ENCODE data around the gene ASB4.
A peak's percentile ranks its signal among the peaks of the same experiment; 100 is the strongest.

The ASB4 gene

DNA sequence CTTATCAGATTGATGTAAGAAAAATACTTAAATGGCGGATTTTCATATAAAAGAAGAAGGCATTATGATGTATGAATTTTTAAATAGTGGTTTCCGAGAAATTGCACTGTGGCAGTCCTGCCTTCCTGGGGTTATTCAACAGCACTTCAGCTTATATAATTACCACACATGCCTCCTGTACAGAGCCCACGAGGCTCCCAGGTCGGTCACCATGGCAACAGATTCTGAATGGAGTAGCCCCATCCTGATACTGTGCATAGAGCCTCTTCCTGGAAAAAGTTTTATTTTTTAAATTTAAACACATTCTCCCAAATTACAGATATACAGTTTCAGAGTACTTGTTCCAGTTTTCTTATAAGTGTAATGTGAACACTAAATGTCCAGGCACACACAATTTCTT, 15.9 kb upstream of the ASB4 start:
- Histone ChIP-seq H3K9me2 (replicated peaks; ENCODE audit: insufficient read depth, low read length) (no peaks in the 10 kb centered on the region), H4K20me1 (ENCODE audit: insufficient read depth, low read length) (no peaks in the 10 kb centered on the region), H3K36me3 (replicated peaks; ENCODE audit: insufficient read depth, low read length) (no peaks in the 10 kb centered on the region), H3K4me1 (ENCODE audit: low read length) (peaks cover 18% of the 10 kb centered on the region), H3K4me2 (ENCODE audit: low read depth, low read length) (peak overlapping the region; percentile 57; the same call in 1 of the 2 replicates), H3K9ac (ENCODE audit: low read length) (no peak overlapping the region), H3K4me3 (ENCODE audit: low read length) (no peak overlapping the region), H3F3A (ENCODE audit: insufficient read depth, low read length) (peaks cover 4% of the 10 kb centered on the region), H2AFZ (ENCODE audit: low read length) (no peak overlapping the region), H3K9me3 (replicated peaks; ENCODE audit: insufficient read depth, low read length) (no peaks in the 10 kb centered on the region), H3K27me3 (replicated peaks; ENCODE audit: insufficient read depth, low read length) (no peaks in the 10 kb centered on the region), H3K79me2 (ENCODE audit: low read length) (no peaks in the 10 kb centered on the region), H3K27ac (ENCODE audit: low read length) (peak overlapping the region; percentile 39; the same call in 1 of the 2 replicates)
- DNase-seq: no peak
- TF ChIP-seq EZH2 (optimal IDR thresholded peaks at IDR 0.05; ENCODE audit: low read depth, low read length): no peak

GRCh38 chr7:95470452-95470851, 15.3 kb upstream of the ASB4 start:
- peak overlapping the region; percentile 6; the same call in 1 of the 2 replicates for H3K9ac ChIP-seq (ENCODE audit: low read length)
- H4K20me1 ChIP-seq (ENCODE audit: insufficient read depth, low read length): no peaks in the 10 kb centered on the region
- peak overlapping the region; percentile 47; the same call in 1 of the 2 replicates for H2AFZ ChIP-seq (ENCODE audit: low read length)
- peaks cover 4% of the 10 kb centered on the region for H3F3A ChIP-seq (ENCODE audit: insufficient read depth, low read length)
- TF ChIP-seq EZH2 (optimal IDR thresholded peaks at IDR 0.05; ENCODE audit: low read depth, low read length) (no peak), EZH2phosphoT487 (IDR thresholded peaks at IDR 0.05; ENCODE audit: low read length) (no peak)
- TF ChIP-seq, protein P1, sequence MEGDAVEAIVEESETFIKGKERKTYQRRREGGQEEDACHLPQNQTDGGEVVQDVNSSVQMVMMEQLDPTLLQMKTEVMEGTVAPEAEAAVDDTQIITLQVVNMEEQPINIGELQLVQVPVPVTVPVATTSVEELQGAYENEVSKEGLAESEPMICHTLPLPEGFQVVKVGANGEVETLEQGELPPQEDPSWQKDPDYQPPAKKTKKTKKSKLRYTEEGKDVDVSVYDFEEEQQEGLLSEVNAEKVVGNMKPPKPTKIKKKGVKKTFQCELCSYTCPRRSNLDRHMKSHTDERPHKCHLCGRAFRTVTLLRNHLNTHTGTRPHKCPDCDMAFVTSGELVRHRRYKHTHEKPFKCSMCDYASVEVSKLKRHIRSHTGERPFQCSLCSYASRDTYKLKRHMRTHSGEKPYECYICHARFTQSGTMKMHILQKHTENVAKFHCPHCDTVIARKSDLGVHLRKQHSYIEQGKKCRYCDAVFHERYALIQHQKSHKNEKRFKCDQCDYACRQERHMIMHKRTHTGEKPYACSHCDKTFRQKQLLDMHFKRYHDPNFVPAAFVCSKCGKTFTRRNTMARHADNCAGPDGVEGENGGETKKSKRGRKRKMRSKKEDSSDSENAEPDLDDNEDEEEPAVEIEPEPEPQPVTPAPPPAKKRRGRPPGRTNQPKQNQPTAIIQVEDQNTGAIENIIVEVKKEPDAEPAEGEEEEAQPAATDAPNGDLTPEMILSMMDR (IDR thresholded peaks at IDR 0.05; ENCODE audit: low read length): no peak
- no peaks in the 10 kb centered on the region for H3K9me3 ChIP-seq (replicated peaks; ENCODE audit: insufficient read depth, low read length)
- H3K9me2 ChIP-seq (replicated peaks; ENCODE audit: insufficient read depth, low read length): no peaks in the 10 kb centered on the region
- H3K27ac ChIP-seq (ENCODE audit: low read length): peak overlapping the region; percentile 39; the same call in 1 of the 2 replicates
- peak overlapping the region; percentile 19; the same call in 1 of the 2 replicates for H3K4me3 ChIP-seq (ENCODE audit: low read length)
- peak overlapping the region; percentile 57 for H3K4me2 ChIP-seq (ENCODE audit: low read depth, low read length)
- H3K36me3 ChIP-seq (replicated peaks; ENCODE audit: insufficient read depth, low read length): no peaks in the 10 kb centered on the region
- H3K79me2 ChIP-seq (ENCODE audit: low read length): no peaks in the 10 kb centered on the region
- peaks cover 18% of the 10 kb centered on the region for H3K4me1 ChIP-seq (ENCODE audit: low read length)
- H3K27me3 ChIP-seq (replicated peaks; ENCODE audit: insufficient read depth, low read length): no peaks in the 10 kb centered on the region
- DNase-seq: peak; percentile 88

DNA sequence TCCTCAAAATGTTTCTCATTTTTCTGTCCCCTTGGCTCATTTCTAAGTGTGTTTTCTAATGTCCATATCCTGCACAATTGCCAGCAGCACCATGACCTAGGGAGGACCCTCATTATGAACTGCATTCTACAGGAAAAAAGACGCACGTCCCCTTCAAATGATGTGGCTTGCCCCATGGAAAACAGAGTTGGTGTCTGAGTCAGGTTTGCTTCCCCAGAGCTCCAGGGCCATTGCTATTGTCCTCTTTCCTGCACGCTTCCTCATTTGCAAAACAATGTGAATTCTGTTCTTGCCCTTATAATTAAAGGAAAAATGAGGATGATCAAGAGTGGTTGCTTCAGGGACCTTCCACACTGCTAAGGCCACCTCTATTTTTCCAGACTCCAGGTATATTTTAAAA, 14.7 kb upstream of the ASB4 start:
- no peaks in the 10 kb centered on the region for H3K79me2 ChIP-seq (ENCODE audit: low read length)
- no peaks in the 10 kb centered on the region for H4K20me1 ChIP-seq (ENCODE audit: insufficient read depth, low read length)
- H3K27me3 ChIP-seq (replicated peaks; ENCODE audit: insufficient read depth, low read length): no peaks in the 10 kb centered on the region
- peaks cover 18% of the 10 kb centered on the region for H3K4me1 ChIP-seq (ENCODE audit: low read length)
- no peaks in the 10 kb centered on the region for H3K9me2 ChIP-seq (replicated peaks; ENCODE audit: insufficient read depth, low read length)
- H3K36me3 ChIP-seq (replicated peaks; ENCODE audit: insufficient read depth, low read length): no peaks in the 10 kb centered on the region
- peak overlapping the region; percentile 6; the same call in 1 of the 2 replicates for H3K9ac ChIP-seq (ENCODE audit: low read length)
- peak overlapping the region; percentile 39; the same call in 1 of the 2 replicates for H3K27ac ChIP-seq (ENCODE audit: low read length)
- DNase-seq: no peak
- TF ChIP-seq EZH2 (optimal IDR thresholded peaks at IDR 0.05; ENCODE audit: low read depth, low read length) (no peak), EZH2phosphoT487 (IDR thresholded peaks at IDR 0.05; ENCODE audit: low read length) (no peak)
- TF ChIP-seq, protein P1 (IDR thresholded peaks at IDR 0.05; ENCODE audit: low read length): no peak
- peak overlapping the region; percentile 19; the same call in 1 of the 2 replicates for H3K4me3 ChIP-seq (ENCODE audit: low read length)
- no peaks in the 10 kb centered on the region for H3K9me3 ChIP-seq (replicated peaks; ENCODE audit: insufficient read depth, low read length)
- H3F3A ChIP-seq (ENCODE audit: insufficient read depth, low read length): peaks cover 4% of the 10 kb centered on the region
- peak overlapping the region; percentile 57 for H3K4me2 ChIP-seq (ENCODE audit: low read depth, low read length)
- H2AFZ ChIP-seq (ENCODE audit: low read length): peak overlapping the region; percentile 47

- Histone ChIP-seq H3F3A (ENCODE audit: insufficient read depth, low read length) (peaks cover 4% of the 10 kb centered on the region), H3K4me2 (ENCODE audit: low read depth, low read length) (no peak overlapping the region), H3K27ac (ENCODE audit: low read length) (no peak overlapping the region), H2AFZ (ENCODE audit: low read length) (no peak overlapping the region), H3K79me2 (ENCODE audit: low read length) (no peaks in the 10 kb centered on the region), H3K9me2 (replicated peaks; ENCODE audit: insufficient read depth, low read length) (no peaks in the 10 kb centered on the region), H3K27me3 (replicated peaks; ENCODE audit: insufficient read depth, low read length) (no peaks in the 10 kb centered on the region), H3K9me3 (replicated peaks; ENCODE audit: insufficient read depth, low read length) (no peaks in the 10 kb centered on the region), H3K36me3 (replicated peaks; ENCODE audit: insufficient read depth, low read length) (no peaks in the 10 kb centered on the region), H3K4me3 (ENCODE audit: low read length) (no peak overlapping the region), H3K4me1 (ENCODE audit: low read length) (peaks cover 18% of the 10 kb centered on the region), H4K20me1 (ENCODE audit: insufficient read depth, low read length) (no peaks in the 10 kb centered on the region), H3K9ac (ENCODE audit: low read length) (no peak overlapping the region)
- no peak for TF ChIP-seq EZH2phosphoT487 (IDR thresholded peaks at IDR 0.05; ENCODE audit: low read length)
- TF ChIP-seq, protein P1 (IDR thresholded peaks at IDR 0.05; ENCODE audit: low read length): no peak
- TF ChIP-seq EZH2 (optimal IDR thresholded peaks at IDR 0.05; ENCODE audit: low read depth, low read length): no peak
- DNase-seq: no peak
Measured at GRCh38 chr7:95472581-95473161, 13.1 kb upstream of the ASB4 start.

Data from MM.1S (cell line).